ENCODE data around the gene SNX8. TPM values are rescaled to one million over a fixed set of nuclear protein-coding genes. Genes with fewer than 3 reads are reported as not detected.

SNX8 gene
- total and polyA plus RNA-seq, 2 experiments from 2014 or later: 24.7 to 81.4 TPM

- H2AFZ ChIP-seq: no peak overlapping the region
These were observed 64.4 kb downstream of the SNX8 start for GRCh38 chr7:2249744-2250323.

GRCh38 chr7:2248984-2249694, 65.1 kb downstream of the SNX8 start:
- H3K9me3 ChIP-seq (ENCODE audit: low read depth): no peaks in the 10 kb centered on the region
- no peaks in the 10 kb centered on the region for H3K36me3 ChIP-seq (replicated peaks; ENCODE audit: insufficient read depth, low read depth)
- no peaks in the 10 kb centered on the region for H3K79me2 ChIP-seq
- H4K20me1 ChIP-seq (ENCODE audit: insufficient read depth, poor library complexity, severe bottlenecking): no peaks in the 10 kb centered on the region
- DNase-seq (ENCODE audit: low spot score): peak; percentile 41
- TF ChIP-seq EZH2phosphoT487 (IDR thresholded peaks at IDR 0.05; ENCODE audit: low read depth, severe bottlenecking, unreplicated experiment) (no peak), CTCF (IDR thresholded peaks at IDR 0.05; ENCODE audit: poor library complexity) (no peak), EZH2 (IDR thresholded peaks at IDR 0.05; ENCODE audit: borderline replicate concordance) (no peak)
- peak overlapping the region; percentile 70 for H3K27ac ChIP-seq
- H3K4me2 ChIP-seq: no peak overlapping the region
- H3K4me3 ChIP-seq: no peak overlapping the region
- no peaks in the 10 kb centered on the region for H3K9me2 ChIP-seq (replicated peaks; ENCODE audit: insufficient read depth)
- no peaks in the 10 kb centered on the region for H3K4me1 ChIP-seq (ENCODE audit: insufficient read depth)
- no peak overlapping the region for H2AFZ ChIP-seq
- no peaks in the 10 kb centered on the region for H3K27me3 ChIP-seq
- WGBS (ENCODE audit: low lambda C conversion rate, missing lambda C conversion rate): 84% methylated on average over 24 of the region's 24 CpGs

More at GRCh38 chr7:2249744-2250323, 64.4 kb downstream of the SNX8 start:
- Histone ChIP-seq H3K4me3 (no peak overlapping the region), H3K4me1 (ENCODE audit: insufficient read depth) (no peaks in the 10 kb centered on the region), H3K27ac (no peak overlapping the region), H3K9me2 (replicated peaks; ENCODE audit: insufficient read depth) (no peaks in the 10 kb centered on the region), H3K79me2 (no peaks in the 10 kb centered on the region), H4K20me1 (ENCODE audit: insufficient read depth, poor library complexity, severe bottlenecking) (no peaks in the 10 kb centered on the region), H3K4me2 (no peak overlapping the region), H3K36me3 (replicated peaks; ENCODE audit: insufficient read depth, low read depth) (no peaks in the 10 kb centered on the region), H3K9me3 (ENCODE audit: low read depth) (no peaks in the 10 kb centered on the region), H3K27me3 (no peaks in the 10 kb centered on the region)
- 93% methylated on average over 27 of the region's 27 CpGs for WGBS (ENCODE audit: low lambda C conversion rate, missing lambda C conversion rate)
- DNase-seq (ENCODE audit: low spot score): no peak
- TF ChIP-seq EZH2 (IDR thresholded peaks at IDR 0.05; ENCODE audit: borderline replicate concordance): no peak
- TF ChIP-seq EZH2phosphoT487 (IDR thresholded peaks at IDR 0.05; ENCODE audit: low read depth, severe bottlenecking, unreplicated experiment): no peak
- no peak for TF ChIP-seq CTCF (IDR thresholded peaks at IDR 0.05; ENCODE audit: poor library complexity)

GRCh38 chr7:2247141-2247995, 66.9 kb downstream of the SNX8 start:
- Histone ChIP-seq H4K20me1 (ENCODE audit: insufficient read depth, poor library complexity, severe bottlenecking) (no peaks in the 10 kb centered on the region), H3K4me1 (ENCODE audit: insufficient read depth) (peaks cover 8% of the 10 kb centered on the region), H3K27ac (no peak overlapping the region), H2AFZ (no peak overlapping the region), H3K36me3 (replicated peaks; ENCODE audit: insufficient read depth, low read depth) (no peaks in the 10 kb centered on the region), H3K9me3 (ENCODE audit: low read depth) (no peaks in the 10 kb centered on the region), H3K4me2 (no peak overlapping the region), H3K9me2 (replicated peaks; ENCODE audit: insufficient read depth) (no peaks in the 10 kb centered on the region), H3K4me3 (no peak overlapping the region), H3K27me3 (no peaks in the 10 kb centered on the region), H3K79me2 (no peaks in the 10 kb centered on the region)
- WGBS (ENCODE audit: low lambda C conversion rate, missing lambda C conversion rate): 72% methylated on average over 36 of the region's 36 CpGs
- no peak for TF ChIP-seq EZH2phosphoT487 (IDR thresholded peaks at IDR 0.05; ENCODE audit: low read depth, severe bottlenecking, unreplicated experiment)
- peak; percentile 51 for TF ChIP-seq CTCF (IDR thresholded peaks at IDR 0.05; ENCODE audit: poor library complexity)
- peak; percentile 42 for DNase-seq (ENCODE audit: low spot score)

Measured in hepatocyte (in vitro differentiated cells).